ENCODE data around the gene SLC35E2B. TPM values are rescaled to one million over a fixed set of nuclear protein-coding genes. Genes with fewer than 3 reads are reported as not detected.

The SLC35E2B gene
- total and polyA plus RNA-seq, 2 of the 13 experiments (the other 11 are each of a cell fraction or from before 2014, with no cell fraction given), result 14.1 to 19.7 TPM

GRCh38 chr1:1678581-1679380 is 13.8 kb downstream of the SLC35E2B start (continued):
- TF ChIP-seq ZNF317 (CRISPR knock-in tag; IDR thresholded peaks at IDR 0.05) (0 out of 2 replicates have a peak, but pooled peaks have one; percentile 46), EP300 (IDR thresholded peaks at IDR 0.05; ENCODE audit: low read depth in 2 of 2, low read length in 2 of 2) (peak in 1 of 2 experiments; percentile 33; a peak in 1 of 4 replicates), EP300 (CRISPR knock-in tag; IDR thresholded peaks at IDR 0.05; ENCODE audit: borderline replicate concordance) (peak; percentile 33), SRY (CRISPR knock-in tag; IDR thresholded peaks at IDR 0.05) (no peak), HDAC6 (IDR thresholded peaks at IDR 0.05; ENCODE audit: low read depth, low read length) (no peak), ZC3H13 (CRISPR knock-in tag; IDR thresholded peaks at IDR 0.05) (0 out of 2 replicates have a peak, but pooled peaks have one; percentile 49), TSC22D2 (CRISPR knock-in tag; IDR thresholded peaks at IDR 0.05; ENCODE audit: borderline replicate concordance) (no peak; the same call in 1 of the 2 replicates), ZNF629 (CRISPR knock-in tag; conservative IDR thresholded peaks at IDR 0.05) (no peak), ZNF605 (CRISPR knock-in tag; IDR thresholded peaks at IDR 0.05) (0 out of 2 replicates have a peak, but pooled peaks have one; percentile 55), HMGA1 (CRISPR knock-in tag; conservative IDR thresholded peaks at IDR 0.05) (no peak), U2AF2 (IDR thresholded peaks at IDR 0.05; ENCODE audit: low read depth, low read length) (no peak), ZNF703 (CRISPR knock-in tag; IDR thresholded peaks at IDR 0.05; ENCODE audit: borderline replicate concordance) (no peak), RFXAP (CRISPR knock-in tag; IDR thresholded peaks at IDR 0.05; ENCODE audit: borderline replicate concordance) (no peak; the same call in 1 of the 2 replicates), ZBTB46 (CRISPR knock-in tag; IDR thresholded peaks at IDR 0.05; ENCODE audit: borderline replicate concordance) (no peak), ZSCAN30 (CRISPR knock-in tag; IDR thresholded peaks at IDR 0.05) (no peak), NFKBIZ (CRISPR knock-in tag; IDR thresholded peaks at IDR 0.05) (peak; percentile 52; the same call in 1 of the 2 replicates), ZNF318 (CRISPR knock-in tag; IDR thresholded peaks at IDR 0.05) (no peak), HNRNPLL (IDR thresholded peaks at IDR 0.05; ENCODE audit: low read depth, low read length, poor library complexity, severe bottlenecking) (peak; percentile 59), ZNF44 (CRISPR knock-in tag; IDR thresholded peaks at IDR 0.05) (no peak)

Measured in HepG2 (cell line).